GM18502 (cell line): Measurements from ENCODE around the gene NLGN2.
"Not testable (repeated sequence)": the region's sequence is repeated elsewhere in the genome, so short reads cannot be mapped to it uniquely, and the experiment has no call there.

Experiments
- ATAC-seq: cut with Tn5 transposase; IDR thresholded peaks from one replicate; pipeline ENCODE4 v1.9.1; 2021; ENCODE audit warnings: mild to moderate bottlenecking; ENCODE audit not compliant: unreplicated experiment, poor library complexity

The NLGN2 gene

DNA sequence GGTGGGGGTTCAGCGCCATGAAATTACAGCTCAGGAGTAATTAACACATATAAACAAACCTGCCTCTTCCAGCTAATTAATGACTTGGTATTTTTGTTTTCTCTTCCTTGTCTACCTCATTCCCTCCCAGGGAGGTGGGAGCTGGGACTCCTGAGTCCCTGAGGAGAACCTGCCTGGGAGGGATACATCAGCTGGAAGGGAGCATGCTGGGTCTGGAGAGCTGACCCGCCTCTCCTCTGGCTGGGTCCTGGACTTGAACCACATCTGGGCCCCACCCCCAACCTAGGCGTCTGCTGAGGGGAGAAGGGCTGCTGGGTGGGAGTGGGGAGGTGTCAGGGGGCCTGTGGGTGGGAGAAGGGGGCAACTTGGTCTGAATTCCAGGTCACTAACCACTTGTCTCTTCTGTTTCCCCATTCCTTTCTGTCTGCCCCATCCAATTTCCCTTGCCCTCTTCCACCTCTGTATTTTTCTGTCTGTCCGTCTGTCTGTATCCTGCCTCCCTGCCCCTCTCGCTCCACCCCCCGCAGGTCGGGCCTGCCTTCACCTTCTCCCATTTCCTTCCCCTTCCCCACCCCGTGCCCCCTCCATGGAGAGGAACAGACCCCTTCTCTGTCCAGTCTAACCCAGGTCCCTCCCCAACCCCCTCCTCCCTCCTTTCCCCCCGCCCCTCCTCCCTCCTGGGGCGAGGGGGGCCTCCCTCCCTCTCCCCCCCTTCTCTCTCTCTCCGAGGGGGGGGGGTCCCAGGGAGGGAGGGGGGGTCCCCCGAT lies at the start of gene NLGN2:
TSS of gene NLGN2 (plus strand) at position 361 of the 767 bp plus-strand sequence. CDS start 411 bp downstream, outside the sequence.
- ATAC-seq: no peak

DNA sequence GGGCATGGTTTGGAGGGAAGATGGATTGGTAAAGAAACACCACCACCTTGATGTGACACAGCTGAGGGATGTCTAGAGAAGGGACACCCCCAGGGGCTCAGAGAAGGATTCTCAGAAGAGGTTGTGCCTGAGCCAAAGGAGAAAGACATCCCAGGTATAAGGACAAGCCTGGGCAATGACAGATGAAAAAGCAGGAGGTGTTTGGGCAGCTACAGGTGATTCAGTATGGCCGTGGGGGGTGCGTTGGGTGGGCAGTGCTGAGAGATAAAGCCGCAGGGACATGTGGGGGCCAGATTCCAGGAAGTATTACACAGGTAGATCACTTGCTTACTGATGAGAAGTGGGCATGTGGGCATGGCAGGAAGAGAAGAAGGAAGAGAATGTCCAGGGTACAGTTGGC lies 45.7 kb upstream of the NLGN2 start:
- no peak for ATAC-seq

DNA sequence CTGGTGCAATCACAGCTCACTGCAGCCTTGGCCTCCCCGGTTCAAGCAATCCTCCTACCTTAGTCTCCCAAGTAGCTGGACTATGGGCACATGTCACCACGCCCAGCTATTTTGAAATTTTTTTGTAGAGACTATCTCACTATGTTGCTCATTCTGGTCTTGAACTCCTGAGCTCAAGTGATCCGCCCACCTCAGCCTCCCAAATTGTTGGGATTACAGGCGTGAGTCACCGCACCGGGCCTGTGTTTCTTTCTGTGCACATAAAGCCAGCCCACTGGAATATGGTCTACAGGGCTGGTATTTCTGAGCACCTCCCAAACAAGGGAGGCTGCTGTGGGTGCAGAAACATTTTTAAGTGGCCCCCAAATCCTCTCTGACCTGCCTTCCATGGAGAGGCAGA lies 44.3 kb upstream of the NLGN2 start:
- ATAC-seq: no peak

DNA sequence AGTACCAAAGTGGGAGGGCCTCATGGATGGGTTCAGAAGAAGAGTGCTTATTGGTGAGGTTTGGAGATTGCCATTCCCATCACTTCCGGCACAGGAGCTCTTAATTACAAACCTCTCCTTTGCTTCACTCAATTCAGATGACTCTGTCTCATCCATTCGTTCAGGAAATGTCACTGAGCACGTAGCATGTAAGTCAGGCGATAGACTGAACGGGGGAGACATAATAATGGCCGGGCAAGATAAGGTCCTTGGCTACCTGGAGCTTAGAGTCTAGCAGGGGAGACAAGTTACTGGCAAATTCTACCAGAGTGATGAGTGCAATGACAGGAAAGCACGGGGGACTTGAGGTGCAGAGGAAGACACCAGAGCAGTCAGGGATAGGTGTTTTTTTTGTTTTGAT lies 41.7 kb upstream of the NLGN2 start:
- not testable (repeated sequence) for ATAC-seq

DNA sequence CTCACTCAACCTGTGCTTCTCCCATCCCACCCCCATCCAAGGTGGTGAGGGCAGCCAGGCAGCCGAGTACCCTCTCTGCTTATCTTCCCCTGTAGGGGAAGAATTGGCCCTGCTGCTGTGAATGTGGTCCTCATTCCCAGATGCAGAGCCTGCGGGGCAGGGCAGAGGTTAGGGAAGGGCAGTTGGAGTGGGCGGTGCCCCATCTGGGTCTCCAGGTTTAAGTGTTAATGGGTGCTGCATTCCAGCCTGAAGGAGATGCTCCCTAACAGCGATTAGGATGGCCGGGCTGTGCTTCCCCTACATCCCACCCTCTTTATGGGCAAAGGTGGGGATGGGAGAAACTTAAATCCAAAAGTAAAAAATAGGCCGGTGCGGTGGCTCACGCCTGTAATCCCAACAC lies 40.6 kb upstream of the NLGN2 start:
- ATAC-seq: no peak

DNA sequence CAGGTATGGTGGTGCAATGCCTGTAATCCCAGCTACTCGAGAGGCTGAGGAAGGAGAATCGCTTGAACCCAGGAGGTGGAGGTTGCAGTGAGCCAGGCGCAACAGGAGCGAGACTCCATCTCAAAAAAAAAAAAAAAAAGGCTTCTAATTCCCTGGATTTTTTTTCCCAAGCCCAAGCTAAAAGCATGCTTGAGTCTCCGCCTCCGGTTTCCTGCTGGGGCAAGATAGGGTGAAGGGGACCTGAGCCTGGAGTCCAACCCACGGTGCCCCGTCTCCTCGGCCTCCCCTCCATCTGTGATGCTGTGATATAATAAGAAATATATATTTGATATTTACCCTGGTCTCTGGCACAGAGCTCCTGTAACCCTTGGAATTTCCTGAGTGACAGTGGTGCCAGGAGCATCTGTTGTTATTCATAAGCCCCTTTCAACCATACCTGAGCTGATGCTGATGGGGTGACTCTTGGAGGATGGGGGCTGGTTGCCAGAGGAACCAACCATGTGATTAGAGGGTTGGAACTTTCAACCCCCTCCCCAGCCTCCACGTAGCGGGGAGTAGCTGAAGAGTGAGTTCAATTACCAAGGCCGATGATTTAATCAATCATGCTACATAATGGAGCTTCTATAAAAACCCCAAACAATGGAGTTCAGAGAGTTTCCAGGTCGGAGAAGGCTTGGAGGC lies 39.6 kb upstream of the NLGN2 start:
- no peak for ATAC-seq

DNA sequence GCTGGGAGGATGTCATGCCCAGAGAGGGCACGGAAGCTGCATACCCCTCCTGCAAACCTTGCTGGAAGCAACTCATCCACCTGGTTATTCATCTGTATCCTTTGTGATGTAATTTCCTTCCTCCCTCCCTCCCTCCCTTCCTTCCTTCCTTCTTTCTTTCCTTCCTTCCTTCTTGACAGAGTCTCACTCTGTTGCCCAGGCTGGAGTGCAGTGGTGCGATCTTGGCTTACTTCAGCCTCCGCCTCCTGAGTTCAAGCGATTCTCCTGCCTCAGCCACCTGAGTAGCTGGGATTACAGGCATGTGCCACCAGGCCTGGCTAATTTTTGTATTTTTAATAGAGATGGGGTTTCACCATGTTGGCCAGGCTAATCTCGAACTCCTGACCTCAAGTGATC lies 39.0 kb upstream of the NLGN2 start:
- ATAC-seq: not testable (repeated sequence)

DNA sequence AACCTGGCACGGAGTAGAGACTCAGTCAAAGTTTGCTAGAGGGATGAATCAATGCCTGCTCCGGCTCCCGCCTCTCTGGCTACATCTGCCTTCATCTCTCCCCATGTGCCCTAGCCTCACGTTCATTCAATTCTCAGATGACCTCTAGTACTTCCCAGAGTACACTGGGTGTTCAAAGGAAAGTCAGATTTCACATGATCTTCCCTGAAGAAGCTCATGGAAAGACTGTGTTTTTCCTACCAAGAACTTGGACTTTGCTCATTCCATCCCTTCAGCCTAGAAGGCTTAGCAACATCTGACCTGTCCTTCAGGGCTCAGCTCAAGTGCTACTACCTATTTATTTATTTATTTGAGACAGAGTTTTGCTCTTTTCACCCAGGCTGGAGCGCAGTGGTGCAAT lies 37.8 kb upstream of the NLGN2 start:
- no peak for ATAC-seq

DNA sequence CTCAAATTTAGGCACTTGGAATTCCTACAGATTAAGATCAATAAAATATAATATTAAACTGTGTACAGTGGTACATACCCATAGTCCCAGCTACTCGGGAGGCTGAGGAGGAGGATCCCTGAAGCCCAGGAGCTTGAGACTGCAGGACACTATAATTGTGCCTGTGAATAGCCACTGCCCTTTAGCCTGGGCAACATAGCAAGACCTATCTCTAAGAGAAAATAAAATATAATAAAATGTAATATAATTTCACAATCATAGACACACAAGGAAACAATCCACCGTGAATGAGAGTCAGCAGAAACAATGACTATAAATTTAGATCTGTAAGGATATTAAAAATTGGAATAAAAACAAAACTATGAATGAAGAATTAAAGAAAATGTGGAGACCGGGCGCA lies 36.8 kb upstream of the NLGN2 start:
- ATAC-seq: no peak

DNA sequence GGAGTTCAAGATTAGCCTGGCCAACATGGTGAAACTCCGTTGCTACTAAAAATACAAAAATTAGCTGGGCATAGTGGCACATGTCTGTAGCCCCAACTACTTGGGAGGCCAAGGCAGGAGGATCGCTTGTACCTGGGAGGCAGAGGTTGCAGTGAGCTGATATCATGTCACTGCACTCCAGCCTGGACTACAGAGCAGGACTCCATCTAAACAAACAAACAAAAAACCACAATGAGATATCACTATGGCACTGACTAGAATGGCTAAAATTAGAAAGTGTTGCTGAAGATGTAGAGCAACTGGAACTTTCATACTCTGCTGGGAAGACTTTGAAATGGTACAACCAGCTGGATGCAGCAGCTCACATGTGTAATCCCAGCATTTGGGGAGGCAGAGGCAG lies 33.3 kb upstream of the NLGN2 start:
- no peak for ATAC-seq

DNA sequence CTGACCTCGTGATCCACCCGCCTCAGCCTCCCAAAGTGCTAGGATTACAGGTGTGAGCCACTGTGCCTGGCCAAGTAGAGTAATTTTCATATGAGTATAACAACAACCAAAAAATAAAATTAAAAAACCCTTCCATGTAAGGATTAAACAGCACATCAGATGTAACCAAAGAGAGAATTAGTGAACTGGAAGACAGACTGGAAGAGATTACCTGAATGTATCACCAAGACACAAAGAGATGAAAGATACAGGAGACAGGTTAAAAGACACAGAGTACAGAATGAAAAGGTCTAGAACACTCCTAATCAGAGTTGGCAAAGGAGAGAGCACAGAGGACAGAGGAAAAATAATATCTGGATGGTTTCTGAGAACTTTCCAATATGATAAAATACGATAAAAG lies 28.5 kb upstream of the NLGN2 start:
- ATAC-seq: no peak

DNA sequence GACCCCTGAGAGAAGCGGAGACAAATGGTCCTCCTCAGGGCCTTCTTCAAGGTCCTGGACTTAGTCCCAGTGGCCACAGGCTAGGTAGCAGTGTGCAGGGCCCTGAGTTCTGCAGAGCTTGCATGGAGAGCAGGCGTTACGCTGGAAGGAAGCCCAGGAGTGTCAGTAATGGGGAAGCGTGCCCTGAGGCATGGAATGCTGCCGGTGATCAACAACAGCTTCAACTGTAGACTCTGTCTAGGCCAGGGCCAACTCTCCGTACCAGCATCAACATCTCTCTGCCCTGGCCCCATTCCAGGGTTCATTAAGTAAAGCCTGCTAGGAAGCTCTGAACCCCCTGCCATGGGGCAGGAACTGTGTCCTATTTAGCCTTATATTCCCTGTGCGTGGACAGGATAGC lies 27.3 kb upstream of the NLGN2 start:
- ATAC-seq: no peak

DNA sequence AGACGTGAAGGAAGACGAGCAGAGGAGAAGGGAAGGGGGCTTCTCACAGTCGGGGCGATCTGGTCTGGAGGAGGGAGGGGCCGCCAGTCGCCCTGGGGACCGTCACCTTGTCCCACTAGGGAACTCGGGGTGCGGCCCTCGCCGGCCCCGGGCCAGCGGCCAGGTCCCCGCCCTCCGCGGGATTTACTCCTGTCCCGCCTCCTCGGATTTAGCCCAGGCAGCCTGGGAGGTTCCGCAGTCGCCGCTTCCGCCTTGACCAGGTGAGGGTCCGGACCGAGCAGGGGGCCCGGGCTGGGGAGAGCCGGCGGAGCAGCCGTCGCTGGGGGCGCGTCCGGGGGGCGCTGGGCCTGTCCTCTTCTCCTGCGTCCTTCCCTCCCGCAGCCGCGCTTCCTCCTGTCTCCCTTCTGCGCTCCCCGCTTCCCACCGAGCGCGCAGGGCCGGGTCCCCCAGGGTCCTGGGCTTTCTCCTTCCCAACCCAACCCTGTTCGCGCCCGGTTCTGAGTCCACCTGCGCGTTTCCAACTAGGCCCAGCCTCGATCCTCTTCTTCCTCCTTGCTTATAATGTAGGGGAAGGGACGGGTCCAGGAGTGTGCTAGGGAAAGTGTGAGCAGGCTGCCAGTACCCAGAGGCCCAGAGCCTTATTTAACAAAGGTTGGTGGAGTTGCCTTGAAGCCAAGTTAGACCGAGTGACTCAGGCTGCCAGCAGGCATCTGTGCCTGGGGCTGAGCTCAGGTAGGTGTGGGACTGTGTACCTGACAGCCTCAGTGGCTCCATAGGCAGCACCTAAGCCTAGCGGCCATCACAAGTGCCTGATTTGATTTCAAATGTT lies 26.6 kb upstream of the NLGN2 start, which contains the start of gene TNK1:
TSS of gene TNK1 (plus strand) at position 235 of the 829 bp plus-strand sequence. CDS start 1,838 bp downstream, outside the sequence.
- no peak for ATAC-seq

DNA sequence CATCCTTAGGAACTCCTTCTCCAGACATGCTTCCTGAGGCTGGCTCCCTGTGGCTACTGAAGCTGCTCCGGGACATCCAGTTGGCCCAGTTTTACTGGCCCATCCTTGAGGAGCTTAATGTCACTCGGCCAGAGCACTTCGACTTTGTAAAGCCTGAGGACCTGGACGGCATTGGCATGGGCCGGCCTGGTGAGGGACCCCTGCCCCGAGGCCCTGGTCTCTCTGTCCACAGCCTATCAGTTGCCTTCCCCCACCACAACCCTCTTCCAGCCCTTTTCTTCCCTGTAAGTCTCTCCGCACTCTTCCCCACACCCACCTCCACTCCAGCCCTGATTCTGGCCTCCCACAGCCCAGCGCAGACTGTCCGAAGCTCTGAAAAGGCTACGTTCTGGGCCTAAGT lies 24.7 kb upstream of the NLGN2 start:
- ATAC-seq: no peak

DNA sequence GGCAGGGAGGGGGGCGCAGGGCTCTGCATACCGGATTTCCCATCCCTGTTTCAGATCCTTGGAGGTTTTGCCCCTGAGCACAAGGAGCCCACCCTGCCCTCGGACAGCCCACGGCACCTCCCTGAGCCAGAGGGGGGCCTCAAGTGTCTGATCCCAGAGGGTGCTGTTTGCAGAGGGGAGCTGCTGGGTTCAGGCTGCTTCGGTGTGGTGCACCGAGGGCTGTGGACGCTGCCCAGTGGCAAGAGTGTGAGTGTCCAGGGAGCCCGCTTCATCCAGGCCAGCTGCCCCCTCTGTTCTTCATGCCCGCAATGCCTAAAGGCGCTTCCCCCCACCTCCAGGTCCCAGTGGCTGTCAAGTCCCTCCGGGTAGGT lies 24.3 kb upstream of the NLGN2 start:
- ATAC-seq: no peak

DNA sequence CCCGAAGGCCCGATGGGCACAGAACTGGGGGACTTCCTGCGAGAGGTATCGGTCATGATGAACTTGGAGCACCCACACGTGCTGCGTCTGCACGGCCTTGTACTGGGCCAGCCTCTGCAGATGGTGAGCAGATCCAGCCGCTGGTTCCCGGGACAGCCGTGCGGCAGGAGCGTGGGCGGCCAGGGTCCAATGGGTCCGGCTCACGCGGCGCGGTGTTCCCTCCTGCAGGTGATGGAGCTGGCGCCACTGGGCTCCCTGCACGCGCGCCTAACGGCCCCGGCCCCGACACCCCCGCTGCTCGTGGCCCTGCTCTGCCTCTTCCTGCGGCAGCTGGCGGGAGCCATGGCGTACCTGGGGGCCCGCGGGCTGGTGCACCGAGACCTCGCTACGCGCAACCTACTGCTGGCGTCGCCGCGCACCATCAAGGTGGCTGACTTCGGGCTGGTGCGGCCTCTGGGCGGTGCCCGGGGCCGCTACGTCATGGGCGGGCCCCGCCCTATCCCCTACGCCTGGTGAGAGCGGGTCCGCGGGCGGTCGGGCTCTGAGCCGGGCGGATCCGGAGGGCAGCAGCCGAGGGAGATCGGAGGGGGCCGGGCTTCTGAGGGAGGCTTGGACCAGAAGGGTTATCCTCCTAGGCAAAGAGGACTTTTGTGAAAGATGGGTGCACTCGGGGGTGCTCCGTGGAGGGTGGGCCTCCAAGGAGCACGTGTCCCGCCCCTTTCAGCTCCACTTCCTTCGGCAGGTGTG lies 23.7 kb upstream of the NLGN2 start:
- ATAC-seq: peak; percentile 85

DNA sequence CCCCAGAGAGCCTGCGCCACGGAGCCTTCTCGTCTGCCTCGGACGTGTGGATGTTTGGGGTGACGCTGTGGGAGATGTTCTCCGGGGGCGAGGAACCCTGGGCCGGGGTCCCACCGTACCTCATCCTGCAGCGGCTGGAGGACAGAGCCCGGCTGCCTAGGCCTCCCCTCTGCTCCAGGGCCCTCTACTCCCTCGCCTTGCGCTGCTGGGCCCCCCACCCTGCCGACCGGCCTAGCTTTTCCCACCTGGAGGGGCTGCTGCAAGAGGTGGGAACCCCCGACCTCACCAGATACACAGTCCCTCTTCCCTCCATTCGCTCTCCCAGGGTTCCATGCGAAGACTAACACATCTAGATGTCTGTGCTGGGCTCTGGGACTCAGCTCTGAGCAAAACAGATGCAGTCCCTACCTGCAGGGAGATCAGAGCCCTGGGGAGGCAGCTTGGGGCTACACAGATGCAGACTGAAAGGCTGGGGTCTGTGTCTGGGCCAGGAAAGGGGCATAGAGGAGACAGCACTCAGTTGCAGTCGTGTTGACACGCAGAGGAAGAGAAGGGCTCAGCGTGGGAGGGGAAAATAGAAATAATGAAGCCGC lies 23.1 kb upstream of the NLGN2 start:
- no peak for ATAC-seq

DNA sequence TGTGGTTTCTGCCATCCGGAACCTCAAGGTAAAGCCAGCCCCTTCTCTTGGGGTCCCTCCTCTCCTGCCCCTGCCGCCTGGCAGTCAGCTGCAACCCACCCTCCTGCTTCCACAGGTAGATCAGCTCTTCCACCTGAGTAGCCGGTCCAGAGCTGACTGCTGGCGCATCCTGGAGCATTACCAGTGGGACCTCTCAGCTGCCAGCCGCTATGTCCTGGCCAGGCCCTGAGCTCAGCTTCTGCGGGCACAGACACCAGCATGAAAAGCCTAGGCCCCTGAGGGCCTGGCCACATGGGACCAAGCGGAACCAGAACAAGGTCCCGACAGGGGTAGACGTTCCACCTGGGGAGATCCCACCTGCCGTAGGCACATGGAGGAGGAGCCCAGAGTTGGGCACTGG lies 18.8 kb upstream of the NLGN2 start:
- ATAC-seq: no peak

DNA sequence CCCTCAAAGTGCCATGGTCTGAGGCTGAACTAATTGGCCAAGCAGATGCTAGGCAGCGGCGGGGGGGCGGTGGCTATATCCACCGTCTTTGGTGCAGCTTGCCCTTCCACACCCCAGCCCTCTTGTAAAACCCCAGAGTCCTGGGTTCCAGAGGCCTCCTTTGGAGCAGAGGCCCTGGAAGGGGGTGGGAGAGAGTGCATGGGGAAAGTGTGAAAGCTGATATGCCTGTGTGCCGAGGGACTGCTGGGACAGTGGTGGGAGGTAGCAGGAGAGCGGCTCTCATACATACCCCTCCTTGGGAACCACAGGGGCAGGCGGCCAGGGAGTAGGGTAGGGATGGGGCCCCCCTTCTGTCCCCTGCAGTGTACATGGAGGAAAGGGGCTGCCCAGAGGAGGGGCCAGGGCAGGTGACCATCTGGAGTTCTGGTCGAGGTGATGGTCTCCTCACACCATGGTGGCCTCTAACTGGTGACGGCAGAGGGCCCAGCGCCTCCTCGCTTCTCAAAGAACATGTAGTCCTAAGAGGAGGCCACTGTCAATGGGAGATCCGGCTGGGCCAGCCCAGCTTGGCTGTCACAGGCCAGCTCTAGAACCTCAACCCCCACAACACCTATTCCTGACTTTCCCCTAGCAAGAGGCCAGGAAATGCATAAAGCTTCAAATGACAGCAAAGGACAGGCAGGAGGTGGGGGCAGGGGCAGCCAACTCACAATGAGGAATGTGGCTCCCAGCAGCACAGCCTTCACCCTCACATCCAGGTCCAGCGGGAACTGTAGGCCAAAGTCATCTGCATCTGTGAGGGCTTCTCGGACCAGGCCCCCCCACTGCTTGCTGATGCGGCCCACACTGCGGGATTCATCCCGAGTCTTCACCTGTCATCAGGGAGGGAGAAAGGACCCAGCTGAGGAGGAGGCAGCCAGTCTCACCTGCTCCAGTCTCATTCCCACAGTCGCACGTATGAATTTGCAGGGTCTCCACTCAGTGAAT lies 17.4 kb upstream of the NLGN2 start:
- ATAC-seq: no peak
